ENCODE data around the gene AWAT2. TPM values are rescaled to one million over a fixed set of nuclear protein-coding genes. Genes with fewer than 3 reads are reported as not detected.

The AWAT2 gene
- total RNA-seq, 4 donors from 2014 or later = not detected

DNA sequence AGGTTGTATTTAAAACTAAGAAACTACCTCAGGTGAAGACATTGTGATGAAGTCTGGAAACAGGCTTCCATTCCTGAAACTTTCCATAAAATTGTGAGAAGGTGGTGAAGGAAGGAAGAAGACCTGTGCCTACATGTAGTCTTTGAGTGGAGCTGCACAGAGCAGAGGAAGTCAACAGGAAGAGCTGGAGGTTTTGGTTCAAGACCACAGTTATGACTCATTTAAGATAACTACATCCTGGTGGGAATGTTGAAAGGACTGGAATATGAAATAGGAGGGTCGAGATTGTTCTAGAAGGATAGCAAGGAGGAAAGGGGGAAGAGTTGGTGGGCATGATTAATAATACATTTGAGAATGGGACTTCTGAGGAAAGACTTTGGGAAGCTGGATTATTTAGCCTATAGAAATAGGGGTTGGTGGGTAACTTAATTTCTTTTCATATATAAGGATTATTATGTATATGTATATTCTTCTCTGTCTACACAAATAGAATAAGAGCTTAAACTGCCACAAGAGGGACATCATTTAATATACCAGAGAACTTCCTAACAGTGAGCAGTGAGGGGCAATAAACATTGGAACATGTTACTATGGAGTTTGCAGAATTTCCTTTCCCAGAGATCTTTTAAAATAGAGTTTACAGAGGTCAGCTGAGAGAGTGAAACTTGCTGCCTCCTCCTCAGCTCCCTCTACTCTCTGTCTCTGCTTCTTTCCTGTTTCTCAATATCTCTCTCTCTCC lies 23.5 kb downstream of the AWAT2 start:
- no peaks in the 10 kb centered on the region for H3K4me1 ChIP-seq
- no peak overlapping the region for H3K4me3 ChIP-seq
- H3K27ac ChIP-seq = no peak overlapping the region
- DNase-seq = no peak
- TF ChIP-seq POLR2A (IDR thresholded peaks at IDR 0.05) = no peak
- TF ChIP-seq, protein P1, sequence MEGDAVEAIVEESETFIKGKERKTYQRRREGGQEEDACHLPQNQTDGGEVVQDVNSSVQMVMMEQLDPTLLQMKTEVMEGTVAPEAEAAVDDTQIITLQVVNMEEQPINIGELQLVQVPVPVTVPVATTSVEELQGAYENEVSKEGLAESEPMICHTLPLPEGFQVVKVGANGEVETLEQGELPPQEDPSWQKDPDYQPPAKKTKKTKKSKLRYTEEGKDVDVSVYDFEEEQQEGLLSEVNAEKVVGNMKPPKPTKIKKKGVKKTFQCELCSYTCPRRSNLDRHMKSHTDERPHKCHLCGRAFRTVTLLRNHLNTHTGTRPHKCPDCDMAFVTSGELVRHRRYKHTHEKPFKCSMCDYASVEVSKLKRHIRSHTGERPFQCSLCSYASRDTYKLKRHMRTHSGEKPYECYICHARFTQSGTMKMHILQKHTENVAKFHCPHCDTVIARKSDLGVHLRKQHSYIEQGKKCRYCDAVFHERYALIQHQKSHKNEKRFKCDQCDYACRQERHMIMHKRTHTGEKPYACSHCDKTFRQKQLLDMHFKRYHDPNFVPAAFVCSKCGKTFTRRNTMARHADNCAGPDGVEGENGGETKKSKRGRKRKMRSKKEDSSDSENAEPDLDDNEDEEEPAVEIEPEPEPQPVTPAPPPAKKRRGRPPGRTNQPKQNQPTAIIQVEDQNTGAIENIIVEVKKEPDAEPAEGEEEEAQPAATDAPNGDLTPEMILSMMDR (IDR thresholded peaks at IDR 0.05) = no peak
- H3K27me3 ChIP-seq = no peaks in the 10 kb centered on the region
- H3K9me3 ChIP-seq = no peaks in the 10 kb centered on the region
- no peaks in the 10 kb centered on the region for H3K36me3 ChIP-seq

DNA sequence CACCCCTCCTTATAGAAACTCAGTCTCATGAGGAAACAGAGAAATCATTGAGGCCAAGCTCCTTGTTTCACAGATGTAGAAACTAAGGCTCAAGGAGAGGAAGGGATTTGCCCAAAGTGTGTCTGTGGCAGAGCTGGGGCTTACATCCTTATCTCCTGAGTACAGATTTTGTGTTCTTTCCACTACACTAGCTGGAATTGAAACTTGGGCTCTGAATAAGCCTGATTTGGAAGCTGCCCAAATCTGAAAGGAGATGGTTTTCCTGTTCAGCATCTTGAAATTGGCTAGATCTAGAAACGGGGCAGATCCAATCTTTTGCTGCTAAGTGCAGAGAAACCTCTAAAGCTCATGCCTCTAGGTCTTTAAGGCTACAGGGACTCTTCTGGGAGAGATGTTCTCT lies 24.3 kb downstream of the AWAT2 start:
- Histone ChIP-seq H3K4me3 (no peak overlapping the region), H3K9me3 (no peaks in the 10 kb centered on the region), H3K4me1 (no peaks in the 10 kb centered on the region), H3K27me3 (no peaks in the 10 kb centered on the region), H3K36me3 (no peaks in the 10 kb centered on the region), H3K27ac (no peak overlapping the region)
- DNase-seq = no peak
- TF ChIP-seq POLR2A (IDR thresholded peaks at IDR 0.05) = no peak
- TF ChIP-seq, protein P1 (IDR thresholded peaks at IDR 0.05) = no peak

DNA sequence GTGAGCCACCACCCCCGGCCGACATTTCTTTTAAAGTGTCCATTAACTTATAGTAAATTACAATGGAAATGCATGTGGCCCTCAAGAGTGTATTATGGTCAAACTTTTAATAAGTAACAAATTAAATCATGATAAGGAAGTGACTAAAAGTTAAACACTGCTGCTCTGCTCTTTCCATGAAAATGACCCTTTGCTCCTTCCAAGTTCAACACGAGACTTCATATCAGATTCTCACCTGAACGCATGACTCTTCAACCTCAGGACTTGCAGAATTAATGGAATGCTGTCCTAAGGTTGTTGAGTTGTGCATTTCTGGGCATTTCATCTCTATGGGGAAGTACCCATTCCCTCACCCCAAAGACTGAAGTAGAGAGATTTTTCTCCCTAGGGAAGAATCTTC lies 27.1 kb downstream of the AWAT2 start:
- DNase-seq = no peak
- Histone ChIP-seq H3K27me3 (no peaks in the 10 kb centered on the region), H3K4me1 (no peaks in the 10 kb centered on the region), H3K4me3 (no peak overlapping the region), H3K36me3 (no peaks in the 10 kb centered on the region), H3K9me3 (no peaks in the 10 kb centered on the region), H3K27ac (no peak overlapping the region)
- TF ChIP-seq, protein P1 (IDR thresholded peaks at IDR 0.05) = no peak
- no peak for TF ChIP-seq POLR2A (IDR thresholded peaks at IDR 0.05)

DNA sequence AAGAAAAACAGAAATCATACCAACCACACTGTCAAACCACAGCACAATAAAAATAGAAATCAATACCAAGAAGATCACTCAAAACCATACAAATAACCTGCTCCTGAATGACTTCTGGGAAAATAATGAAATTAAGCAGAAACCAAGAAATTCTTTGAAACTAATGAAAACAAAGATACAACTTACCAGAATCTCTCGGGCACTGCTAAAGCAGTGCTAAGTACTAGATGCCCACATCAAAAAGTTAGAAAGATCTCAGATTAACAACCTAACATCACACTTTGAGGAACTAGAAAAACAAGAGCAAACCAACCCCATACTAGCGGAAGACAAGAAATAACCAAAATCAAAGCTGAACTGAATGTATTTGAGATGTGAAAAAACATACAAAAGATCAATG lies 33.2 kb downstream of the AWAT2 start:
- no peak for DNase-seq

DNA sequence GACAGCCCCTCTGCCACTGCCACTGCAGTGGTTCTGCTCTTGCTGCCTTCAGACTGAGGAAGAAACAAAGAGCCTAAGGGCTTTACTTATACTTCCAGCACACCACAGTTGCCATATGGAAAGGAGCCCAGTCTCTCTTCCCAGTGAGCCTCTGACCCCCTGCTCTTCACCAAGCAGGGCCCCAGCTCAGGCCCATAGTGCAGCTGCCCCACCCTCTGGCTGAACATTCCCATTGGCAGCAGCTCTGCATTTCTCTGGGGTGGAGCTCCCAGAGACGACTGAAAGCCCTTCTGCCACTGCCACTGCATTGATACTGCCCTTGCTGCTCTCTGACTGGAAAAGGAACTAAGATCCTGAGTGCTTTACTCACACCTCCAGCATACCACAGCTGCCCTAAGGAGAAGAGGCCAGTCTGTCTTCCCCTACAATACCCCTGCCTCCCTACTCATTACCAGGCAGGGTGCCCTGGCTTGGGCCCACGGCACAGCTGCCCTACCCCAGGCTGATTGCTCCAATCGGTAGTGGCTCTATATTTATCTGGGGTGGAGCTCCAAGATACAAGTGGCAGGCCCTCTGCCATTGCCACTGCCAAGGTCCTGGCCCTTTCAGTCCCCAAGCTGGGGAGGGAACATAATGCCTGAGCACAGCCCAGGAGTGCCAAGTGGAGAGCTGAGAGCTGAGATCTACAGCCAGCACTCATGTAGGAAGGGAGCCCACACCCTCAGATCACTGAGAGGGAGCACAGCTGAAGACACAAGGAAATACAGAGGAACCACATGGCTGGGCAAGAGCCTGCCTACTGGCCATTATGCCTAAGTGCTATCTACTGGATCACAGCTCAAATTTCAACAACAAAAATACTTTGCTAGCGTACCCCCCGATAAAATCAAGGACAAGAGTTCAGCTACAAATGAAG lies 36.0 kb downstream of the AWAT2 start:
- Histone ChIP-seq H3K4me3 (no peak overlapping the region), H3K27ac (no peak overlapping the region), H3K4me1 (no peaks in the 10 kb centered on the region), H3K36me3 (no peaks in the 10 kb centered on the region), H3K27me3 (no peaks in the 10 kb centered on the region), H3K9me3 (no peaks in the 10 kb centered on the region)
- no peak for TF ChIP-seq POLR2A (IDR thresholded peaks at IDR 0.05)
- TF ChIP-seq, protein P1 (IDR thresholded peaks at IDR 0.05) = no peak
- DNase-seq = no peak

More for the DNA sequence above, 33.2 kb downstream of the AWAT2 start:
- no peak overlapping the region for H3K4me3 ChIP-seq
- TF ChIP-seq POLR2A (IDR thresholded peaks at IDR 0.05) = no peak
- H3K9me3 ChIP-seq = no peaks in the 10 kb centered on the region
- no peaks in the 10 kb centered on the region for H3K27me3 ChIP-seq
- H3K4me1 ChIP-seq = no peaks in the 10 kb centered on the region
- H3K27ac ChIP-seq = no peak overlapping the region
- no peaks in the 10 kb centered on the region for H3K36me3 ChIP-seq

DNA sequence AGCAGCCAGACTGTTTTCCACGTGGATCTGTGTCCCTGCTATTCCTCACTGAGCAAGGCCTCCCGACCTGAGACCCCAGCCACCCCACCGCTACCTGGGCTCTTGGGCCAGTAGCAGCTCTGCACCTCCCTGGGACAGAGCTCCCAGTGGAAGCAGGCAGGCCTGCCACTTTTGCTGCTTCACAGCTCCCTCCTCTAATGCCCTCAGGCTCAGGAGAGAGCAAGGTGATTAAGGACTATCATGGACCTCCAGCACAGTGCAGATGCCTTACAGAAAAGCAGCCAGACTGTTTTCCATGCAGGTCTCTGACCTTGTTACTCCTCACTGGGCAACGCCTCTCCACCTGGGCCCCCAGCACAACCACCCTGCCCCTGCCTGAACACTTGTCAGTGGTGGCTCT lies 37.0 kb downstream of the AWAT2 start:
- Histone ChIP-seq H3K36me3 (no peaks in the 10 kb centered on the region), H3K4me1 (no peaks in the 10 kb centered on the region), H3K27ac (no peak overlapping the region), H3K4me3 (no peak overlapping the region), H3K9me3 (no peaks in the 10 kb centered on the region), H3K27me3 (no peaks in the 10 kb centered on the region)
- no peak for DNase-seq
- TF ChIP-seq POLR2A (IDR thresholded peaks at IDR 0.05) = no peak
- TF ChIP-seq, protein P1 (IDR thresholded peaks at IDR 0.05) = no peak
